Prostate gland (tissue), 2 donors: Measurements from ENCODE around the gene SPRING1. TPM values are rescaled to one million over a fixed set of nuclear protein-coding genes. Genes with fewer than 3 reads are reported as not detected.

Experiments used
- DNase-seq: peaks from one replicate; pipeline ENCODE4 v3.0.0-alpha.2; 2019; ENCODE audit warnings: low spot score
- H3K27ac ChIP-seq, 2 donors: fragments of 200-600 bp; sonication (generic); 2 replicates each; pipeline ENCODE4 v1.5.1; 2017 to 2019
- H3K27me3 ChIP-seq: fragments of 200-600 bp; sonication (generic); replicated peaks from 2 replicates; pipeline ENCODE4 v1.5.1; 2019; ENCODE audit not compliant: insufficient read depth
- H3K36me3 ChIP-seq, 2 donors: fragments of 200-600 bp; sonication (generic); 1 replicate in 1 of 2; 2 replicates in 1 of 2; pipeline versions ENCODE4 v1.5.1 to v1.8.1; 2017 to 2019
- H3K4me1 ChIP-seq: fragments of 200-600 bp; sonication (generic); replicated peaks from 2 replicates; pipeline ENCODE4 v1.5.1; 2019
- H3K4me3 ChIP-seq, 2 donors: fragments of 200-600 bp; sonication (generic); 2 replicates each; pipeline ENCODE4 v1.5.1; 2017 to 2019
- H3K9me3 ChIP-seq: fragments of 200-600 bp; sonication (generic); 2 replicates; pipeline ENCODE4 v1.5.1; 2017
- POLR2A ChIP-seq: fragments of 450-650 bp; IDR thresholded peaks from one replicate; pipeline ENCODE4 v1.6.1; 2016; ENCODE audit warnings: antibody characterized with exemption, mild to moderate bottlenecking
- POLR2AphosphoS5 ChIP-seq: sonication (generic); formaldehyde crosslinking; IDR thresholded peaks from one replicate; pipeline ENCODE4 v1.6.1; 2017; ENCODE audit warnings: antibody characterized with exemption
- WGBS: methylation state at CpG from one replicate; pipeline ENCODE4 v1.1.5; 2018; 5-methylcytosine and 5-hydroxymethylcytosine counted together
- intact Hi-C: fragments of 100-400 bp; cut with DNase I; formaldehyde crosslinking; loops from one replicate; pipeline ENCODE4 v1.14.2; 2022
- total RNA-seq, 2 donors: library from RNA; depleted of rRNA; stranded (reverse); fragments of >200 nt; gene quantifications; one replicate each; pipeline ENCODE4 v1.1.0, GENCODE V29; 2016
- TF ChIP-seq, protein P1 (sequence below), 4 experiments: fragments of 200-600 bp in 2 of 4; fragments of 450-650 bp in 2 of 4; sonication (generic) in 2 of 4; IDR thresholded peaks; 1 replicate in 3 of 4; 2 replicates in 1 of 4; pipeline ENCODE4 v1.5.1; 2016 to 2019; ENCODE audit warnings: antibody characterized with exemption in 4 of 4, mild to moderate bottlenecking in 2 of 4, moderate library complexity in 2 of 4

SPRING1 gene
- total RNA-seq, 2 donors from 2014 or later: 12.9 to 21.0 TPM

DNA sequence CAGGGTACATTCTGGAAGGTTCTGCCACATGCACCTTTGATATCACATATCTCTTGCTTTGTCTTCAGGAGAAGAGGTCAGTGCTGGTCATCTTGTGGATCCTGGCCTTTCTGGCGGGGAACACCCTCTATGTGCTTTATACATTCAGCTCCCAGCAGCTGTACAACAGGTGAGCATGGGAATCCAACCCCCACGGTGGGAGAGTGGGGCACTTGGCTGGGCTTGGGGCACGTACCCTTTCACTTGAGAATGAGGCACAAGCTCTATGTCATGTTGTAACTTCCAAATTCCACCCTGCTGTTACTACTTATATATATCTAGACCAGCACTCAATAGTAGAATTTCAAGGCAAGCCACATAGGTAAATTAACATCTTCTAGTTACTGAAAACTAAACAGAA lies 28.9 kb upstream of the SPRING1 start:
- no peak for TF ChIP-seq POLR2AphosphoS5
- TF ChIP-seq, protein P1, sequence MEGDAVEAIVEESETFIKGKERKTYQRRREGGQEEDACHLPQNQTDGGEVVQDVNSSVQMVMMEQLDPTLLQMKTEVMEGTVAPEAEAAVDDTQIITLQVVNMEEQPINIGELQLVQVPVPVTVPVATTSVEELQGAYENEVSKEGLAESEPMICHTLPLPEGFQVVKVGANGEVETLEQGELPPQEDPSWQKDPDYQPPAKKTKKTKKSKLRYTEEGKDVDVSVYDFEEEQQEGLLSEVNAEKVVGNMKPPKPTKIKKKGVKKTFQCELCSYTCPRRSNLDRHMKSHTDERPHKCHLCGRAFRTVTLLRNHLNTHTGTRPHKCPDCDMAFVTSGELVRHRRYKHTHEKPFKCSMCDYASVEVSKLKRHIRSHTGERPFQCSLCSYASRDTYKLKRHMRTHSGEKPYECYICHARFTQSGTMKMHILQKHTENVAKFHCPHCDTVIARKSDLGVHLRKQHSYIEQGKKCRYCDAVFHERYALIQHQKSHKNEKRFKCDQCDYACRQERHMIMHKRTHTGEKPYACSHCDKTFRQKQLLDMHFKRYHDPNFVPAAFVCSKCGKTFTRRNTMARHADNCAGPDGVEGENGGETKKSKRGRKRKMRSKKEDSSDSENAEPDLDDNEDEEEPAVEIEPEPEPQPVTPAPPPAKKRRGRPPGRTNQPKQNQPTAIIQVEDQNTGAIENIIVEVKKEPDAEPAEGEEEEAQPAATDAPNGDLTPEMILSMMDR (IDR thresholded peaks at IDR 0.05): no peak
- no peak for TF ChIP-seq POLR2A
- no peaks in the 10 kb centered on the region for H3K27me3 ChIP-seq
- H3K9me3 ChIP-seq: no peaks in the 10 kb centered on the region
- no peak overlapping the region for H3K4me3 ChIP-seq
- no peak overlapping the region for H3K27ac ChIP-seq
- H3K4me1 ChIP-seq: no peaks in the 10 kb centered on the region
- intact Hi-C loops: no loop called here
- no peak for DNase-seq
- 86% methylated on average over 3 of the region's 3 CpGs for WGBS
- H3K36me3 ChIP-seq: no peaks in the 10 kb centered on the region

DNA sequence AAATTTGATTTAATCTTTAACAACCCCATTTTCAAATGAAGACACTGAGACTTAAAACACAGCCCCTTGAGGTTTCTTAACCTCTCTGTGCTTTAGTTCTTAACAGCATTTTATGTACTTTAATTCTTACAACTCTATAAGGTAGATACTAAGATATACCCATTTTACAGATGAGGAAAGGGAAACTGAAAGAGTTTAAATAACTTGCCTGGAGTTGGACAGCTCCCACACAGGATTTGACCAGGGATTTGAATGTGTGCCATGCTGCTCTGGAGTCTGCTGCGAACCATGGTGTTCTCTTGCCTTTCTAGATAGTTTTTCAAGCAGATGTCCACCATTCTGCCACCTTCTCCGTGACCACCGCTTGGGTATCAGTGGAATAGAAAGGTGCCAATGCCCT lies 28.4 kb upstream of the SPRING1 start:
- TF ChIP-seq POLR2A (no peak), POLR2AphosphoS5 (no peak)
- TF ChIP-seq, protein P1 (IDR thresholded peaks at IDR 0.05): no peak

DNA sequence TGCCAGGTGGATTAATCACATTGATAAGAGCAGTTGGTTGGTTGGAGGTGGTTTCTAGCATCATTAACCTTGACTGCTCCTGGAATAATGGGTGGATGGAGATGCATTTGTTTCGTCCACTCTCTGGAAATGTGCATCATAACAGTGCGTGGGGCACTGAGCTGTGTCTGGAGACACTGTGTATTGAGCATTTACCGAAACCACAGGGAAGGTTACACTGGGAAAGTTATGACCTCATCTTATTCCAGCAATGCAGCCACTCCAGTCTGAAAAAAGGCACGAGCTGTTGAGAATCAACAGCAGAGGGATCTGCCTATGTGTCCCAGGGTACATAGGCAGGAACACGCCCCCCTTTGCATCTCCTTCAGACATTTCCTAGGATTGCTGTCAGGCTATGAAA lies 27.4 kb upstream of the SPRING1 start:
- Histone ChIP-seq H3K27me3 (no peaks in the 10 kb centered on the region), H3K27ac (no peak overlapping the region), H3K9me3 (no peaks in the 10 kb centered on the region), H3K4me3 (no peak overlapping the region), H3K4me1 (no peaks in the 10 kb centered on the region), H3K36me3 (no peaks in the 10 kb centered on the region)
- DNase-seq: no peak
- TF ChIP-seq, protein P1 (IDR thresholded peaks at IDR 0.05): no peak
- TF ChIP-seq POLR2A: no peak
- no peak for TF ChIP-seq POLR2AphosphoS5
- 75% methylated on average over 5 of the region's 5 CpGs for WGBS
- intact Hi-C loops: no loop called here

More for the DNA sequence above, 28.4 kb upstream of the SPRING1 start:
- Histone ChIP-seq H3K27ac (no peak overlapping the region), H3K36me3 (no peaks in the 10 kb centered on the region), H3K27me3 (no peaks in the 10 kb centered on the region), H3K9me3 (no peaks in the 10 kb centered on the region), H3K4me1 (no peaks in the 10 kb centered on the region), H3K4me3 (no peak overlapping the region)
- no peak for DNase-seq
- 98% methylated on average over 3 of the region's 3 CpGs for WGBS
- intact Hi-C loops: no loop called here

DNA sequence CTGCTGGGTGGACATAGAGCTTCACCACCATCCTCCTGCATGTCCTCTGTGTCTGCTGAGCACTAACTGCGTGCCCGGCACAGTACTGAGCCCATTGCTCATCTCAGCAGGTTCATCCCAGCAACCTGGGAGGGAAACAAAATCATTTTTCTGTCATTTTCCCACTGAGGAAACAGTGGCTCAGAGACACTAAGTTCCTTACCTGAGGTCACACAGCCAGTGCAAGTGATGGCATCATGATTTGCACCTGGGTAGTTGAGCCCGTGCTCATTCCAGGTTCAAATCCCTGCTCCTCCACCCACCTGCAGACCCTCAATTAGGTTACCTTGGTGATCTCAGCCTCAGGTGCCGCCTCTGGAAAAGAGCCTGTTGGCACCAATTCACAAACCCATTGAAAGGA lies 23.6 kb upstream of the SPRING1 start:
- no peaks in the 10 kb centered on the region for H3K9me3 ChIP-seq
- H3K4me3 ChIP-seq: no peak overlapping the region
- no peaks in the 10 kb centered on the region for H3K36me3 ChIP-seq
- H3K4me1 ChIP-seq: no peaks in the 10 kb centered on the region
- whole genome bisulfite sequencing: 99% methylated on average over 4 of the region's 4 CpGs
- intact Hi-C loops: no loop called here
- H3K27me3 ChIP-seq: no peaks in the 10 kb centered on the region
- H3K27ac ChIP-seq: no peak overlapping the region
- TF ChIP-seq POLR2AphosphoS5: no peak
- TF ChIP-seq POLR2A: no peak
- TF ChIP-seq, protein P1 (IDR thresholded peaks at IDR 0.05): no peak
- DNase-seq: no peak

DNA sequence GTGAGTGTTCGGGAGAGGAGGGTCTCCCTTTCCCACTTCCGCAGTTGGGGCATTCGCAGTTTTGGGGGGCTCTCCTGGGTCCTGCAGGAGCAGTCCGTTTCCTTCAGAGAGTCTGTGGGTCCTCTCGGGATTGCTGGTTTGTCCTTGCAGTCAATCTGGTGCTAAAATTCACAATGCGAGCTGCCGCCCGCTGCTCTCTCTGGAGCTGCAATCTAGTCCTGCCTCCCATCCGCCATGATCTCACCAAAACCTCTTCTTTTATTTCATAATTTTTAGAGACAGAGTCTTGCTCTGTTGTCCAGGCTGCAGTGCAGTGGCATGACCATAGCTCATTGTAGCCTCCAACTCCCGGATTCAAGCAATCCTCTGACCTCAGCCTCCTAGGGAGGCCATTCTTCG lies 22.8 kb upstream of the SPRING1 start:
- 84% methylated on average over 11 of the region's 11 CpGs for WGBS
- no peak for DNase-seq
- intact Hi-C loops: no loop called here

More for the DNA sequence above, 22.8 kb upstream of the SPRING1 start:
- H3K9me3 ChIP-seq: no peaks in the 10 kb centered on the region
- TF ChIP-seq, protein P1 (IDR thresholded peaks at IDR 0.05): no peak
- TF ChIP-seq POLR2A (no peak), POLR2AphosphoS5 (no peak)
- H3K27ac ChIP-seq: no peak overlapping the region
- H3K4me1 ChIP-seq: no peaks in the 10 kb centered on the region
- H3K27me3 ChIP-seq: no peaks in the 10 kb centered on the region
- no peak overlapping the region for H3K4me3 ChIP-seq
- H3K36me3 ChIP-seq: no peaks in the 10 kb centered on the region
